Mesenchymal stem cell (in vitro differentiated cells and primary cell): ENCODE data around the gene LEF1.

Experiments
- DNase-seq: peaks from one replicate; pipeline ENCODE4 v3.0.0-alpha.2; 2013
- H2AFZ ChIP-seq: one replicate; pipeline ENCODE4 v1.6.1; 2013; ENCODE audit warnings: low read depth, mild to moderate bottlenecking, control low read depth, inconsistent platforms, low read length, moderate library complexity
- H2AK5ac ChIP-seq: 2 replicates; pipeline ENCODE4 v1.6.1; 2013; ENCODE audit warnings: low read length, moderate library complexity, mild to moderate bottlenecking, inconsistent platforms; ENCODE audit not compliant: severe bottlenecking
- H2BK120ac ChIP-seq: one replicate; pipeline ENCODE4 v1.6.1; 2013; ENCODE audit warnings: low read depth, mild to moderate bottlenecking, inconsistent platforms, low read length, moderate library complexity
- H2BK12ac ChIP-seq, 2 experiments: one replicate each; pipeline ENCODE4 v1.6.1; 2013; ENCODE audit warnings: inconsistent platforms in 2 of 2, low read length in 2 of 2, mild to moderate bottlenecking in 2 of 2, moderate library complexity in 2 of 2, control low read depth in 1 of 2
- H2BK15ac ChIP-seq: one replicate; pipeline ENCODE4 v1.6.1; 2013; ENCODE audit warnings: mild to moderate bottlenecking, low read depth, inconsistent platforms; ENCODE audit not compliant: poor library complexity, severe bottlenecking
- H2BK5ac ChIP-seq: 2 replicates; pipeline ENCODE4 v1.6.1; 2013; ENCODE audit warnings: low read depth, mild to moderate bottlenecking, low read length, control low read depth, inconsistent platforms; ENCODE audit not compliant: poor library complexity, severe bottlenecking
- H3K14ac ChIP-seq, 2 experiments: one replicate each; pipeline ENCODE4 v1.6.1; 2013; ENCODE audit warnings: inconsistent platforms in 2 of 2, low read length in 2 of 2, control low read depth in 1 of 2, mild to moderate bottlenecking in 1 of 2, moderate library complexity in 1 of 2
- H3K18ac ChIP-seq, 2 experiments: one replicate each; pipeline ENCODE4 v1.6.1; 2013; ENCODE audit warnings: inconsistent platforms in 2 of 2, low read length in 2 of 2, control low read depth in 1 of 2, low read depth in 1 of 2, mild to moderate bottlenecking in 1 of 2
- H3K23ac ChIP-seq, 2 experiments: one replicate each; pipeline ENCODE4 v1.6.1; 2013; ENCODE audit warnings: inconsistent platforms in 2 of 2, low read length in 2 of 2, mild to moderate bottlenecking in 2 of 2, moderate library complexity in 2 of 2, control low read depth in 1 of 2
- H3K27ac ChIP-seq: 2 replicates; pipeline ENCODE4 v1.5.1; 2013; ENCODE audit warnings: mild to moderate bottlenecking, moderate library complexity, low read length, control low read depth, inconsistent platforms; ENCODE audit not compliant: poor library complexity, severe bottlenecking
- H3K27me3 ChIP-seq, 2 experiments: 2 replicates each; pipeline versions ENCODE4 v1.6.1 to v1.7.0; 2013; ENCODE audit warnings: low read length in 2 of 2, mild to moderate bottlenecking in 2 of 2, moderate library complexity in 2 of 2, control low read depth in 1 of 2, inconsistent platforms in 1 of 2; ENCODE audit not compliant: control insufficient read depth in 1 of 2, insufficient read depth in 1 of 2
- H3K36me3 ChIP-seq, 2 experiments: 2 replicates each; pipeline versions ENCODE4 v1.6.1 to v1.7.0; 2013; ENCODE audit warnings: low read length in 2 of 2, control low read depth in 1 of 2, inconsistent platforms in 1 of 2, low read depth in 1 of 2, mild to moderate bottlenecking in 1 of 2; ENCODE audit not compliant: insufficient read depth in 2 of 2, control insufficient read depth in 1 of 2
- H3K4ac ChIP-seq, 2 experiments: one replicate each; pipeline ENCODE4 v1.6.1; 2013; ENCODE audit warnings: inconsistent platforms in 2 of 2, low read length in 2 of 2, mild to moderate bottlenecking in 2 of 2, moderate library complexity in 2 of 2, control low read depth in 1 of 2, low read depth in 1 of 2
- H3K4me1 ChIP-seq: 2 replicates; pipeline ENCODE4 v1.6.1; 2013; ENCODE audit warnings: low read depth, low read length, control low read depth; ENCODE audit not compliant: control insufficient read depth, insufficient read depth
- H3K4me2 ChIP-seq: 2 replicates; pipeline ENCODE4 v1.6.1; 2013; ENCODE audit warnings: low read length, mild to moderate bottlenecking, inconsistent platforms; ENCODE audit not compliant: poor library complexity, severe bottlenecking
- H3K4me3 ChIP-seq, 2 experiments: 2 replicates each; pipeline versions ENCODE4 v1.5.1 to v1.7.0; 2013; ENCODE audit warnings: low read length in 2 of 2, mild to moderate bottlenecking in 2 of 2, control low read depth in 1 of 2, low read depth in 1 of 2; ENCODE audit not compliant: insufficient read depth in 1 of 2
- H3K79me1 ChIP-seq: replicated peaks from 2 replicates; pipeline ENCODE4 v1.6.1; 2013; ENCODE audit warnings: mild to moderate bottlenecking, control low read depth, low read length, inconsistent platforms; ENCODE audit not compliant: poor library complexity, severe bottlenecking
- H3K9ac ChIP-seq: 2 replicates; pipeline ENCODE4 v1.7.0; 2013; ENCODE audit warnings: mild to moderate bottlenecking, low read length, moderate library complexity
- H3K9me3 ChIP-seq: 2 replicates; pipeline ENCODE4 v1.7.0; 2013; ENCODE audit warnings: mild to moderate bottlenecking, low read length; ENCODE audit not compliant: control insufficient read depth
- H4K8ac ChIP-seq: one replicate; pipeline ENCODE4 v1.6.1; 2013; ENCODE audit warnings: inconsistent platforms, mild to moderate bottlenecking, low read length, moderate library complexity
- H4K91ac ChIP-seq: one replicate; pipeline ENCODE4 v1.6.1; 2013; ENCODE audit warnings: mild to moderate bottlenecking, low read length, inconsistent platforms
- WGBS: methylation state at CpG from one replicate; pipeline ENCODE4 v1.1.7; 2013; ENCODE audit warnings: mixed read lengths; 5-methylcytosine and 5-hydroxymethylcytosine counted together

LEF1 gene

GRCh38 chr4:108166038-108166437, 2.7 kb downstream of the LEF1 start:
- Histone ChIP-seq H3K4ac (no peak overlapping the region), H3K27ac (no peak overlapping the region), H2BK15ac (no peak overlapping the region), H3K9me3 (no peaks in the 10 kb centered on the region), H2BK12ac (no peak overlapping the region), H3K4me1 (peaks cover 11% of the 10 kb centered on the region), H4K8ac (no peak overlapping the region), H3K23ac (no peak overlapping the region), H3K79me1 (peaks cover 2% of the 10 kb centered on the region), H3K4me3 (no peak overlapping the region), H2BK120ac (no peak overlapping the region), H3K14ac (no peak overlapping the region), H3K18ac (no peak overlapping the region), H3K4me2 (peak overlapping the region; percentile 98), H3K9ac (no peak overlapping the region), H3K36me3 (no peaks in the 10 kb centered on the region), H2AK5ac (no peak overlapping the region), H3K27me3 (peaks cover 28 to 81% of the 10 kb centered on the region in 2 experiments), H4K91ac (no peak overlapping the region), H2BK5ac (no peak overlapping the region), H2AFZ (no peak overlapping the region)
- 27% methylated on average over 5 of the region's 12 CpGs for WGBS
- DNase-seq, result no peak

- 84% methylated on average over 7 of the region's 10 CpGs for WGBS
- H2AFZ ChIP-seq, result no peak overlapping the region
- peaks cover 23 to 81% of the 10 kb centered on the region in 2 experiments for H3K27me3 ChIP-seq
- H3K9ac ChIP-seq, result no peak overlapping the region
- no peak overlapping the region for H3K27ac ChIP-seq
- H4K91ac ChIP-seq, result no peak overlapping the region
- H2BK12ac ChIP-seq, result no peak overlapping the region
- no peak overlapping the region for H2AK5ac ChIP-seq
- no peak for DNase-seq
- no peak overlapping the region for H3K14ac ChIP-seq
- H2BK15ac ChIP-seq, result no peak overlapping the region
- no peak overlapping the region for H2BK120ac ChIP-seq
- no peak overlapping the region for H3K4ac ChIP-seq
- H3K36me3 ChIP-seq, result no peaks in the 10 kb centered on the region
- H3K18ac ChIP-seq, result no peak overlapping the region
- no peak overlapping the region for H3K23ac ChIP-seq
- peaks cover 2% of the 10 kb centered on the region for H3K79me1 ChIP-seq
- peaks cover 11% of the 10 kb centered on the region for H3K4me1 ChIP-seq
- H4K8ac ChIP-seq, result no peak overlapping the region
- H2BK5ac ChIP-seq, result no peak overlapping the region
- no peak overlapping the region for H3K4me2 ChIP-seq
- no peaks in the 10 kb centered on the region for H3K9me3 ChIP-seq
- H3K4me3 ChIP-seq, result no peak overlapping the region
Measured at GRCh38 chr4:108165586-108165985, 3.1 kb downstream of the LEF1 start.

DNA sequence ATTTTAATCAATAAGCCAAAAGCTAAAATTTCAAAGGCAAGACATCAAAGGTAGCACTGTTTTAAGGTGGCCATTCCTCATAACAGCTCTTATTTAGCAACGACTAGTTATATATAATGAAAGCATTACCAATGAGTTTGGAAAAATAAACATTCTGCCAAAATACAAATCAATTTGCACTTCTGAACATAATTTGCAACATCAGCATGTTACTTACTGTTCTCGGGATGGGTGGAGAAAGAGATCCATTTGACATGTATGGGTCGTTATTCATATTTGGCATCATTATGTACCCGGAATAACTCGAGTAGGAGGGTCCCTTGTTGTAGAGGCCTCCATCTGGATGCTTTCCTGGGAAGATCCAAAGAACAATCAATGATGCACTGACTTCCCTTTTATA, 5.4 kb downstream of the LEF1 start:
- Histone ChIP-seq H3K4me3 (no peak overlapping the region), H2BK5ac (no peak overlapping the region), H3K4me2 (no peak overlapping the region), H3K4me1 (peaks cover 7% of the 10 kb centered on the region), H3K18ac (no peak overlapping the region), H2AFZ (no peak overlapping the region), H3K23ac (no peak overlapping the region), H3K9me3 (no peaks in the 10 kb centered on the region), H2BK15ac (no peak overlapping the region), H3K9ac (no peak overlapping the region), H3K27ac (no peak overlapping the region), H3K14ac (no peak overlapping the region), H2BK120ac (no peak overlapping the region), H2BK12ac (no peak overlapping the region), H3K36me3 (no peaks in the 10 kb centered on the region), H3K4ac (no peak overlapping the region), H4K8ac (no peak overlapping the region), H3K27me3 (peaks cover 8 to 75% of the 10 kb centered on the region in 2 experiments), H2AK5ac (no peak overlapping the region), H4K91ac (no peak overlapping the region), H3K79me1 (peaks cover 2% of the 10 kb centered on the region)
- WGBS, result 97% methylated on average over 5 of the region's 5 CpGs
- DNase-seq, result no peak

DNA sequence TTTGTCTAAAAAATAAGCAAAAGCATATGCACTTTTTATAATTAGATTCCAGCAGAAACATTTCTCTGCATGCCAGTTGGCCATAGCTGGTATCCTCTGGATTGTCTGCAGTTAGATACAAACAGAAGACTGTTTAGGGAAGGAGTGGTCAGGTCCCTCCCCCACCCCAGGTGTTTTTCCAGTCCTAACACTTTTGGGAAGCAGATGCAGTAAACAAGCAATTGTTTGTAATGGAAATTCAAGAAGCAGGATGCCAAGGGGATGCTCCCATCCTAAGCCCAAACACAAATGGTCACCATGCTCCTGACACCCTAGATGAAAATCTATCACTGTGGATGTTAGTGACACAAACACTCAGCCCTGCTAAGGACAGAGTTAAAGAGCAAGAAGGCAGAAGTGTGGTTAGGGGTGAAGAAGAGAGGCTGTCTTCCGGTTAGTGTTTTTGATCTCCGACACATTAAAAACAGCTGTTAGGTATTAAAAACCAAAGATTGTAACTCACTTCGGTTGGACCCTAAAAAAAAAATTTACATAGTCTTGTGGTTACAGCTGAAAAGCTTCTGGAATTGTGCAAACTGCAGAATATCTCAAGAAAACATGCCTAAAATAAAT, 7.9 kb downstream of the LEF1 start:
- Histone ChIP-seq H3K4me1 (no peaks in the 10 kb centered on the region), H2BK5ac (no peak overlapping the region), H3K36me3 (no peaks in the 10 kb centered on the region), H2AK5ac (no peak overlapping the region), H2BK12ac (no peak overlapping the region), H3K18ac (no peak overlapping the region), H3K4me3 (no peak overlapping the region), H2AFZ (no peak overlapping the region), H4K91ac (no peak overlapping the region), H3K9me3 (no peaks in the 10 kb centered on the region), H3K23ac (no peak overlapping the region), H3K79me1 (no peaks in the 10 kb centered on the region), H4K8ac (no peak overlapping the region), H3K14ac (no peak overlapping the region), H3K9ac (no peak overlapping the region), H3K27ac (no peak overlapping the region), H3K4me2 (no peak overlapping the region), H3K27me3 (peaks cover 5 to 53% of the 10 kb centered on the region in 2 experiments), H3K4ac (no peak overlapping the region), H2BK120ac (no peak overlapping the region), H2BK15ac (no peak overlapping the region)
- DNase-seq, result no peak
- no CpG with 5 or more reads among the region's 3 CpGs for WGBS
